Metanephros (tissue), 1 donor: Measurements from ENCODE around the gene REG4. TPM values are rescaled to one million over a fixed set of nuclear protein-coding genes. Genes with fewer than 3 reads are reported as not detected.

ENCODE experiments used
- total RNA-seq: library from RNA; depleted of rRNA; stranded (reverse); fragments of >200 nt; gene quantifications from one replicate; pipeline ENCODE4 v1.2.3, GENCODE V29; 2014

The REG4 gene
- total RNA-seq = 0.58 TPM

GRCh38 chr1:119811387-119811786, at the start of gene REG4:
TSS of gene REG4 (minus strand) at chr1:119811460. CDS start at chr1:119808769, 2,691 bp downstream.

GRCh38 chr1:119768778-119769177, 42.5 kb downstream of the REG4 start, which contains the start of gene HMGCS2:
TSS of gene HMGCS2 (minus strand) at chr1:119768905. CDS start at chr1:119768844, 61 bp downstream.

Other genes with a start within 250 kb of the REG4 start
- 26.6 TPM for gene ZNF697, start 163.2 kb downstream of the REG4 start, total RNA-seq
- 106 TPM for gene PHGDH, start 99.5 kb downstream of the REG4 start, total RNA-seq
- gene HMGCS2, start 42.6 kb downstream of the REG4 start, total RNA-seq = 36.5 TPM
- not detected for gene ADAM30, start 85.1 kb upstream of the REG4 start, total RNA-seq